Karpas-422 (cell line): ENCODE data around the gene CCL11. TPM values are rescaled to one million over a fixed set of nuclear protein-coding genes. Genes with fewer than 3 reads are reported as not detected.

ENCODE experiments used
- DNase-seq: peaks from one replicate; pipeline ENCODE4 v3.0.0-alpha.2; 2015
- H2AFZ ChIP-seq: fragments of 200-600 bp; sonication (generic); 2 replicates; pipeline ENCODE4 v1.6.1; 2014; ENCODE audit warnings: antibody characterized with exemption, low read length, mixed read lengths
- H3K27ac ChIP-seq: fragments of 200-600 bp; sonication (generic); 2 replicates; pipeline ENCODE4 v1.5.1; 2014; ENCODE audit warnings: mild to moderate bottlenecking, low read length, moderate library complexity
- H3K27me3 ChIP-seq: fragments of 200-600 bp; sonication (generic); 2 replicates; pipeline ENCODE4 v1.6.1; 2014; ENCODE audit warnings: low read length, mixed read lengths
- H3K36me3 ChIP-seq: fragments of 200-600 bp; sonication (generic); 2 replicates; pipeline ENCODE4 v1.6.1; 2014; ENCODE audit warnings: low read length, mixed read lengths; ENCODE audit not compliant: insufficient read depth
- H3K4me1 ChIP-seq: fragments of 200-600 bp; sonication (generic); 2 replicates; pipeline ENCODE4 v1.6.1; 2014; ENCODE audit warnings: mild to moderate bottlenecking, low read length, mixed read lengths
- H3K4me2 ChIP-seq: fragments of 200-600 bp; sonication (generic); 2 replicates; pipeline ENCODE4 v1.6.1; 2014; ENCODE audit warnings: low read length, low read depth, mild to moderate bottlenecking; ENCODE audit not compliant: poor library complexity, severe bottlenecking
- H3K4me3 ChIP-seq: fragments of 200-600 bp; sonication (generic); 2 replicates; pipeline ENCODE4 v1.5.1; 2014; ENCODE audit warnings: mild to moderate bottlenecking, antibody characterized with exemption, low read length, mixed read lengths
- H3K79me2 ChIP-seq: fragments of 200-600 bp; sonication (generic); 2 replicates; pipeline ENCODE4 v1.6.1; 2014; ENCODE audit warnings: mild to moderate bottlenecking, low read length, mixed read lengths
- H3K9ac ChIP-seq: fragments of 200-600 bp; sonication (generic); 2 replicates; pipeline ENCODE4 v1.6.0; 2014; ENCODE audit warnings: low read length
- H3K9me2 ChIP-seq: fragments of 200-600 bp; sonication (generic), shearing (Covaris generic); replicated peaks from 2 replicates; pipeline ENCODE4 v1.6.0; 2014; ENCODE audit warnings: mild to moderate bottlenecking, low read length, moderate library complexity; ENCODE audit not compliant: insufficient read depth
- H3K9me3 ChIP-seq: fragments of 300-700, 200-600 bp; sonication (generic); 2 replicates; pipeline ENCODE4 v1.6.1; 2014; ENCODE audit warnings: low read length, mixed read lengths
- H4K20me1 ChIP-seq: fragments of 200-600 bp; sonication (generic); 2 replicates; pipeline ENCODE4 v1.6.1; 2014; ENCODE audit warnings: mild to moderate bottlenecking, antibody characterized with exemption, low read length, low read depth; ENCODE audit not compliant: insufficient read depth
- total RNA-seq: library from RNA; depleted of rRNA; stranded (reverse); fragments of >200 nt; shearing (Covaris generic); gene quantifications from 2 replicates; pipeline ENCODE4 v1.2.3, GENCODE V29; 2014; ENCODE audit warnings: low replicate concordance

The CCL11 gene
- total RNA-seq, 1 experiment from 2014 or later, result not detected

DNA sequence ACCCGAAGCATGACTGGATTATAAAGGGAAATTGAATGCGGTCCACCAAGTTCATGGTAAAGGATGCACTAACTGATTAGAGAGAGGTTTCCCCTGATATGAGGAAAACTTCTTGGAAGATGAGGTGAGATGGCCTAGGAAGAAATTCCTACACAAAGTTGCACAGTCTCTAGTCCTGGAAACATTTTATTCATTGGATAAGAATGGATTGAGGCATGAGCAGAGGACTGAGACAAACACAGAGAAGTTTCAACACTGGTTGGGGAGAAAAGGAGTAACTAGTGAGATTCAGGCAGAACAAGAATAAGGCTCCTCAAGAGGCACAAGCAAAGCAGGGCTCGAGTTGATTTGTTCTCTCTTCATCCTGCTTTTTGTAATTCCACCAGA lies 32.4 kb upstream of the CCL11 start:
- H3K36me3 ChIP-seq, result no peaks in the 10 kb centered on the region
- H3K9me2 ChIP-seq, result no peaks in the 10 kb centered on the region
- DNase-seq, result no peak
- H3K4me2 ChIP-seq, result no peak overlapping the region
- no peaks in the 10 kb centered on the region for H3K79me2 ChIP-seq
- H2AFZ ChIP-seq, result no peak overlapping the region
- H3K4me3 ChIP-seq, result no peak overlapping the region
- H4K20me1 ChIP-seq, result no peaks in the 10 kb centered on the region
- no peaks in the 10 kb centered on the region for H3K9me3 ChIP-seq
- no peak overlapping the region for H3K27ac ChIP-seq
- no peak overlapping the region for H3K9ac ChIP-seq
- no peaks in the 10 kb centered on the region for H3K4me1 ChIP-seq
- H3K27me3 ChIP-seq, result no peaks in the 10 kb centered on the region

DNA sequence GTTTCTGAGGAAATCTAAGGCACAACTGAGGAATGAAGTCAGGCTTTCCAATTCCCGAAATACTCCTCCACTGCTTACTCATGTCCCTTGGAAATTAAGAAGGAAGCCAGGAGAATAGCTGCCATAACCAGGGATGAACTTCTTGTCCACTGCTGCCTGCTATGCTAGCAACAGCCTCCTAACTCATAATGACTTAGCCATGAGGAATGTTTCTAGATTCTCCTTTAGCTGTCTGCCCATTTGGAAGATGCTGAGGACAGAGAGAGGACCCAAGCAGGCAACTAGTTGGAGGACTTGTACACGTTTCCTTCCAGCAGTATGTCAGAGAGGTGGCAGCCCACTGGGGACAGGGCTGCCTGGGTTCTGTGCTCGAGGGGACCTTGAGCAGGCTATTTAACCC lies 31.4 kb upstream of the CCL11 start:
- no peaks in the 10 kb centered on the region for H3K36me3 ChIP-seq

DNA sequence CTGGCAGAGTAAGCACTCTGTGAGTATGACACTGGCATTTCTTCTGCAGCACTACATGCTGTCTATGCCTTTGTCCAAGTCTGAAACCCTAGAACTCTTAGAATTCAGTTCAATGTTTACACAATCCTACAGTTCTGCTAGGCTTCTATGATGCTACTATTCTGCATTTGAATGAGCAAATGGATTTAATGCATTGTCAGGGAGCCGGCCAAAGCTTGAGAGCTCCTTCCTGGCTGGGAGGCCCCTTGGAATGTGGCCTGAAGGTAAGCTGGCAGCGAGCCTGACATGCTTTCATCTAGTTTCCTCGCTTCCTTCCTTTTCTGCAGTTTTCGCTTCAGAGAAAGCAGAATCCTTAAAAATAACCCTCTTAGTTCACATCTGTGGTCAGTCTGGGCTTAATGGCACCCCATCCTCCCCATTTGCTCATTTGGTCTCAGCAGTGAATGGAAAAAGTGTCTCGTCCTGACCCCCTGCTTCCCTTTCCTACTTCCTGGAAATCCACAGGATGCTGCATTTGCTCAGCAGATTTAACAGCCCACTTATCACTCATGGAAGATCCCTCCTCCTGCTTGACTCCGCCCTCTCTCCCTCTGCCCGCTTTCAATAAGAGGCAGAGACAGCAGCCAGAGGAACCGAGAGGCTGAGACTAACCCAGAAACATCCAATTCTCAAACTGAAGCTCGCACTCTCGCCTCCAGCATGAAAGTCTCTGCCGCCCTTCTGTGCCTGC lies 30.7 kb upstream of the CCL11 start, which contains the start of gene CCL2:
TSS of gene CCL2 (plus strand) at position 635 of the 730 bp plus-strand sequence. CDS start at position 700, 65 bp downstream.
- Histone ChIP-seq H3K27me3 (no peaks in the 10 kb centered on the region), H3K4me2 (no peak within 1 kb of the TSS), H3K9ac (no peak within 1 kb of the TSS), H3K4me1 (no peaks in the 10 kb centered on the region), H3K9me3 (no peaks in the 10 kb centered on the region), H4K20me1 (no peaks in the 10 kb centered on the region), H3K9me2 (no peaks in the 10 kb centered on the region), H3K27ac (no peak within 1 kb of the TSS), H3K36me3 (no peaks in the 10 kb centered on the region), H3K79me2 (no peaks in the 10 kb centered on the region), H3K4me3 (no peak within 1 kb of the TSS), H2AFZ (no peak within 1 kb of the TSS)
- no peak for DNase-seq

More for the DNA sequence above, 31.4 kb upstream of the CCL11 start:
- Histone ChIP-seq H3K4me3 (no peak overlapping the region), H3K9me2 (no peaks in the 10 kb centered on the region), H3K27me3 (no peaks in the 10 kb centered on the region), H3K79me2 (no peaks in the 10 kb centered on the region), H3K4me2 (no peak overlapping the region), H3K9ac (no peak overlapping the region), H3K27ac (no peak overlapping the region), H3K9me3 (no peaks in the 10 kb centered on the region), H3K4me1 (no peaks in the 10 kb centered on the region), H4K20me1 (no peaks in the 10 kb centered on the region), H2AFZ (no peak overlapping the region)
- no peak for DNase-seq

DNA sequence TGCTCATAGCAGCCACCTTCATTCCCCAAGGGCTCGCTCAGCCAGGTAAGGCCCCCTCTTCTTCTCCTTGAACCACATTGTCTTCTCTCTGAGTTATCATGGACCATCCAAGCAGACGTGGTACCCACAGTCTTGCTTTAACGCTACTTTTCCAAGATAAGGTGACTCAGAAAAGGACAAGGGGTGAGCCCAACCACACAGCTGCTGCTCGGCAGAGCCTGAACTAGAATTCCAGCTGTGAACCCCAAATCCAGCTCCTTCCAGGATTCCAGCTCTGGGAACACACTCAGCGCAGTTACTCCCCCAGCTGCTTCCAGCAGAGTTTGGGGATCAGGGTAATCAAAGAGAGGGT lies 30.2 kb upstream of the CCL11 start:
- Histone ChIP-seq H4K20me1 (no peaks in the 10 kb centered on the region), H3K27ac (no peak overlapping the region), H3K4me2 (no peak overlapping the region), H3K27me3 (no peaks in the 10 kb centered on the region), H2AFZ (no peak overlapping the region), H3K9ac (no peak overlapping the region), H3K36me3 (no peaks in the 10 kb centered on the region), H3K9me2 (no peaks in the 10 kb centered on the region), H3K9me3 (no peaks in the 10 kb centered on the region), H3K79me2 (no peaks in the 10 kb centered on the region), H3K4me3 (no peak overlapping the region), H3K4me1 (no peaks in the 10 kb centered on the region)
- DNase-seq, result no peak

DNA sequence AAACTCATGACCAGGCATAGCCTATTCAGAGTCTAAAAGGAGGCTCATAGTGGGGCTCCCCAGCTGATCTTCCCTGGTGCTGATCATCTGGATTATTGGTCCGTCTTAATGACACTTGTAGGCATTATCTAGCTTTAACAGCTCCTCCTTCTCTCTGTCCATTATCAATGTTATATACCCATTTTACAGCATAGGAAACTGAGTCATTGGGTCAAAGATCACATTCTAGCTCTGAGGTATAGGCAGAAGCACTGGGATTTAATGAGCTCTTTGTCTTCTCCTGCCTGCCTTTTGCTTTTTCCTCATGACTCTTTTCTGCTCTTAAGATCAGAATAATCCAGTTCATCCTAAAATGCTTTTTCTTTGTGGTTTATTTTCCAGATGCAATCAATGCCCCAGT lies 29.7 kb upstream of the CCL11 start:
- no peak overlapping the region for H2AFZ ChIP-seq
- no peaks in the 10 kb centered on the region for H3K27me3 ChIP-seq
- no peaks in the 10 kb centered on the region for H3K36me3 ChIP-seq
- no peaks in the 10 kb centered on the region for H4K20me1 ChIP-seq
- no peak overlapping the region for H3K4me3 ChIP-seq
- no peaks in the 10 kb centered on the region for H3K9me2 ChIP-seq
- no peak overlapping the region for H3K9ac ChIP-seq
- no peaks in the 10 kb centered on the region for H3K9me3 ChIP-seq
- H3K79me2 ChIP-seq, result no peaks in the 10 kb centered on the region
- H3K27ac ChIP-seq, result no peak overlapping the region
- no peak for DNase-seq
- no peaks in the 10 kb centered on the region for H3K4me1 ChIP-seq
- no peak overlapping the region for H3K4me2 ChIP-seq

DNA sequence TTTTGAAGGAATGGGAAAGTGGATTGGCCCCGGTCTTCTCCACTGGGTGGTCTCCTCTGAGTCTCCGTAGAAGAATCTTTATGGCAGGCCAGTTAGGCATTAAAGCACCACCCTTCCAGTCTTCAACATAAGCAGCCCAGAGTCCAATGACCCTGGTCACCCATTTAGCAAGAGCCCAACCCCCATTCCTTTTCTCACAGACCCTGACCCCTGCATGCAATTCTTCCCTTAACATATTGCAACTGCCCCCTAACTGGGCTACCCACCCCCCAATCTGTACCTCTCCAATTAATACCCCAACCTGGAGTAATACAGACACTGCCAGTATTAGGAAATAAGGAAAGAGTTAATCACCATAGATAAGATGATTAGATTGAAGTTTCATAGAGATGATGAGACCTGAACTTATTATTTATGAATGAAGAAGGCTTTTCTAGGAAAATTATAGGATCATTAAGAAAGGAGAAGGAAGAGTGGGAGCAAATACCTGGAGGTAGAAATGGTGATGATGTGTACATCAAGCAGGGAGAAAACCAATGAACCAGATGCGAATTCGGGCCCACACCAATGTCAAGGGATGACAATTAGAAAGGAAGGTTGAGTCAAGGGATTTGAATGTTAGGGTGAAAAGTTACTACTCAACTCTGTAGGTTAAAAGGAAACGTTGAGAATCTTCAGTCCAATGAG lies 28.1 kb upstream of the CCL11 start:
- Histone ChIP-seq H3K27me3 (no peaks in the 10 kb centered on the region), H3K9me2 (no peaks in the 10 kb centered on the region), H3K79me2 (no peaks in the 10 kb centered on the region), H3K4me2 (no peak overlapping the region), H3K4me1 (no peaks in the 10 kb centered on the region), H3K27ac (no peak overlapping the region), H3K9me3 (no peaks in the 10 kb centered on the region), H3K9ac (no peak overlapping the region), H2AFZ (no peak overlapping the region), H3K4me3 (no peak overlapping the region), H4K20me1 (no peaks in the 10 kb centered on the region), H3K36me3 (no peaks in the 10 kb centered on the region)
- no peak for DNase-seq

DNA sequence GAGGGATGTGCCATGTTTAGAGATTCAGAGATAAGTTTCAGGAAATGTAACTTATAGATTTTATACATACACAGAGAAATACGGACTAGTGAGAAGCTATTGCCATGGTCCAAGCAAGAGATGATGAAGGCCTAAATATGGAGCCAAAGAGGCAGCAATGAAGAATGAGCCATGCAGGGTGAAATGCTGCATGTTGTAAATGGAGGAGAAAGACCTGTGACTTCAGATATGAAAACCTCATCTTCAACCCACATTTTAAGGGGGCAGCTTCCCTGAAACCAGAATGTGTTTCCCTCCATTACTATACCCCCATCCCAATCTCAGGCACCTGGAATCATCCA lies 27.6 kb upstream of the CCL11 start:
- Histone ChIP-seq H3K9me3 (no peaks in the 10 kb centered on the region), H3K27ac (no peak overlapping the region), H3K9ac (no peak overlapping the region), H3K79me2 (no peaks in the 10 kb centered on the region), H4K20me1 (no peaks in the 10 kb centered on the region), H2AFZ (no peak overlapping the region), H3K36me3 (no peaks in the 10 kb centered on the region), H3K4me3 (no peak overlapping the region), H3K4me2 (no peak overlapping the region), H3K4me1 (no peaks in the 10 kb centered on the region), H3K27me3 (no peaks in the 10 kb centered on the region), H3K9me2 (no peaks in the 10 kb centered on the region)
- DNase-seq, result no peak

DNA sequence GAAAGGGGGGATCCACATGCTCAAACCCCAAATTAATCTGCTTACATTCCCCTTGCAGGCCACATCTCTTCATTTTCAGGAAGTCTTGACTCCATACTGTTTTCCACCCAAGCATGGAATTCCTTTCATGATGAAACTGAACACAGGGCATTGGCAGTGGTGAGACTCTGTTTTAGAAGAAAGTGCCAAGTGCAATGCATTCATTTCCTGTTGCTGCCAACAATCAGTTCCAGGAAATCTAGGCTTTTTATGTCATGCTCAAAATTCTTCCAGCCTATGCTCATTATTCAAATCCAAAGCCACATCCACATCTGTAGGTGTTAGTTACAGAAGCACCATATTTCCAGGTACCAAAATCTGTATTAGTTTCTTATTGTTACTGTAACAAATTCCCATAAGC lies 26.4 kb upstream of the CCL11 start:
- Histone ChIP-seq H3K9ac (no peak overlapping the region), H4K20me1 (no peaks in the 10 kb centered on the region), H3K27ac (no peak overlapping the region), H3K4me3 (no peak overlapping the region), H3K4me2 (no peak overlapping the region), H3K4me1 (no peaks in the 10 kb centered on the region), H2AFZ (no peak overlapping the region), H3K9me2 (no peaks in the 10 kb centered on the region), H3K79me2 (no peaks in the 10 kb centered on the region), H3K9me3 (no peaks in the 10 kb centered on the region), H3K36me3 (no peaks in the 10 kb centered on the region), H3K27me3 (no peaks in the 10 kb centered on the region)
- no peak for DNase-seq
